Osteoblast (primary cell): ENCODE measurements around the gene PHF12. TPM values are rescaled to one million over a fixed set of nuclear protein-coding genes. Genes with fewer than 3 reads are reported as not detected.

Source experiments
- DNase-seq: peaks from one replicate; pipeline ENCODE4 v3.0.0; 2011; ENCODE audit warnings: low spot score, mixed read lengths; ENCODE audit not compliant: insufficient read length; ENCODE audit errors: missing footprints
- H2AFZ ChIP-seq: 2 replicates; pipeline ENCODE4 v1.6.0; 2011; ENCODE audit warnings: mild to moderate bottlenecking, low read length
- H3K27ac ChIP-seq: 2 replicates; pipeline ENCODE4 v1.5.1; 2011; ENCODE audit warnings: mild to moderate bottlenecking, low read depth, low read length, moderate library complexity
- H3K27me3 ChIP-seq: 2 replicates; pipeline ENCODE4 v1.6.0; 2012; ENCODE audit warnings: mild to moderate bottlenecking, control low read depth, inconsistent platforms, low read length, moderate library complexity; ENCODE audit not compliant: insufficient read depth
- H3K36me3 ChIP-seq: 2 replicates; pipeline ENCODE4 v1.5.1; 2011; ENCODE audit warnings: mild to moderate bottlenecking, low read length, control low read depth, moderate library complexity; ENCODE audit not compliant: insufficient read depth
- H3K4me1 ChIP-seq: 2 replicates; pipeline ENCODE4 v1.5.1; 2011; ENCODE audit warnings: mild to moderate bottlenecking, low read length, control low read depth, moderate library complexity; ENCODE audit not compliant: insufficient read depth
- H3K4me2 ChIP-seq: 2 replicates; pipeline ENCODE4 v1.6.0; 2011; ENCODE audit warnings: mild to moderate bottlenecking, low read length; ENCODE audit not compliant: insufficient read depth
- H3K4me3 ChIP-seq: fragments of 200-600 bp; sonication (generic); 3 replicates; pipeline ENCODE4 v1.5.1; 2012; ENCODE audit warnings: mild to moderate bottlenecking, low read length, inconsistent platforms; ENCODE audit not compliant: insufficient read depth
- H3K79me2 ChIP-seq: 2 replicates; pipeline ENCODE4 v1.6.0; 2012; ENCODE audit warnings: mild to moderate bottlenecking, low read length, control low read depth, inconsistent platforms; ENCODE audit not compliant: insufficient read depth
- H3K9me3 ChIP-seq: 2 replicates; pipeline ENCODE4 v1.5.1; 2011; ENCODE audit warnings: low read depth, low read length, control low read depth
- H4K20me1 ChIP-seq: 2 replicates; pipeline ENCODE4 v1.6.0; 2012; ENCODE audit warnings: mild to moderate bottlenecking, low read length, control low read depth; ENCODE audit not compliant: insufficient read depth
- total RNA-seq: library from RNA; depleted of rRNA; stranded (reverse); fragments of >200 nt; gene quantifications from 2 replicates; pipeline ENCODE4 v1.2.3, GENCODE V29; 2012
- TF ChIP-seq, protein P1 (sequence below): IDR thresholded peaks from 2 replicates; pipeline ENCODE4 v1.5.1; 2011; ENCODE audit warnings: mild to moderate bottlenecking, low read depth, low read length, moderate library complexity; ENCODE audit errors: extremely low read depth

Gene PHF12
- total RNA-seq, 1 donor, result 26.8 TPM

GRCh38 chr17:28950752-28951427 lies 428 bp downstream of the PHF12 start:
- H3K4me3 ChIP-seq, result peak overlapping the region; percentile 85
- peaks cover 5% of the 10 kb centered on the region for H4K20me1 ChIP-seq
- H3K27ac ChIP-seq, result peak overlapping the region; percentile 88
- peaks cover 48% of the 10 kb centered on the region for H3K79me2 ChIP-seq
- peak overlapping the region; percentile 94 for H3K4me2 ChIP-seq
- no peak for DNase-seq
- H3K4me1 ChIP-seq, result peaks cover 31% of the 10 kb centered on the region
- TF ChIP-seq, protein P1, sequence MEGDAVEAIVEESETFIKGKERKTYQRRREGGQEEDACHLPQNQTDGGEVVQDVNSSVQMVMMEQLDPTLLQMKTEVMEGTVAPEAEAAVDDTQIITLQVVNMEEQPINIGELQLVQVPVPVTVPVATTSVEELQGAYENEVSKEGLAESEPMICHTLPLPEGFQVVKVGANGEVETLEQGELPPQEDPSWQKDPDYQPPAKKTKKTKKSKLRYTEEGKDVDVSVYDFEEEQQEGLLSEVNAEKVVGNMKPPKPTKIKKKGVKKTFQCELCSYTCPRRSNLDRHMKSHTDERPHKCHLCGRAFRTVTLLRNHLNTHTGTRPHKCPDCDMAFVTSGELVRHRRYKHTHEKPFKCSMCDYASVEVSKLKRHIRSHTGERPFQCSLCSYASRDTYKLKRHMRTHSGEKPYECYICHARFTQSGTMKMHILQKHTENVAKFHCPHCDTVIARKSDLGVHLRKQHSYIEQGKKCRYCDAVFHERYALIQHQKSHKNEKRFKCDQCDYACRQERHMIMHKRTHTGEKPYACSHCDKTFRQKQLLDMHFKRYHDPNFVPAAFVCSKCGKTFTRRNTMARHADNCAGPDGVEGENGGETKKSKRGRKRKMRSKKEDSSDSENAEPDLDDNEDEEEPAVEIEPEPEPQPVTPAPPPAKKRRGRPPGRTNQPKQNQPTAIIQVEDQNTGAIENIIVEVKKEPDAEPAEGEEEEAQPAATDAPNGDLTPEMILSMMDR, result no peak
- peak overlapping the region; percentile 48 for H2AFZ ChIP-seq
- no peaks in the 10 kb centered on the region for H3K27me3 ChIP-seq
- H3K9me3 ChIP-seq, result no peaks in the 10 kb centered on the region
- no peaks in the 10 kb centered on the region for H3K36me3 ChIP-seq

DNA sequence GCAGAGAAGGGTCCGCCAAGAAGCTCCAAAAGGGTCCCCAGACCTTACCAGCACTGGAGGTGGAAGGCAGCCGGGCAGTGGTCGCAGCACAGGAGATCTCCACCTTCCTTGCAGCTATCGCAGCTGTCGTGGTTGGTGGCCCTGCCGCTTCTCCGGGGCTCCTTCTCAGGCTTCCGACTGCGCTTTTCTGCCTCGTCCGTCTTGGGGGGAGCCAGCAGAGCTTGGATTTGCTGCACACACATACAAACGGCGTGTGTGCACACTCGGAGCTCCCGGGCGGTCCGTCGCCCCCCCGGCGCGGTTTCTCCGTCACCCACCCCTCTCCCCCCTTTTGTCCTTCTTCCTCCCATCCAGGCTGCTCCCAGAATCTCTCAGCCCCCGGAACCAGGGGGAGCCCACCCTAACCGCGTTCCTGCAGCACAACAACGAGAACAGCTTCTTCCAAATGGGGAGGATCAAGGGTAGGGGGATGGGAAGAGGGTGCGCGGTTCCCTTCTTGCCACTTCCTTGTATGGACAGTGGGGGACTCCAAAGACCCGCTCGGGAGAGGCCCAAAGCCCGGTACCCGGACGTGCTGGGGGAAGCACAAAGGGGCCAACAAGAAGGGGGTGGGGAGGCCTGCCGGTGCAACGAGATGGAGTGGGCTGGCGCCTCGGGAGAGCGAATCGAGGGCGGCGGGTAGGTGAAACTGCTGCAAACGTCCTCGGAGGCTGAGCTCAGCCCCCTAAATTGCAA lies 1.1 kb downstream of the PHF12 start:
- Histone ChIP-seq H2AFZ (peak overlapping the region; percentile 48), H4K20me1 (peaks cover 7% of the 10 kb centered on the region), H3K4me2 (peak overlapping the region; percentile 94), H3K9me3 (no peaks in the 10 kb centered on the region), H3K4me3 (peak overlapping the region; percentile 85), H3K79me2 (peaks cover 55% of the 10 kb centered on the region), H3K4me1 (peaks cover 38% of the 10 kb centered on the region), H3K27ac (peak overlapping the region; percentile 88), H3K27me3 (no peaks in the 10 kb centered on the region), H3K36me3 (no peaks in the 10 kb centered on the region)
- TF ChIP-seq, protein P1, result no peak
- DNase-seq, result no peak

GRCh38 chr17:28949185-28950016 lies 1.9 kb downstream of the PHF12 start:
- Histone ChIP-seq H2AFZ (peak overlapping the region; percentile 76), H3K4me2 (peak overlapping the region; percentile 94), H3K4me3 (peak overlapping the region; percentile 85), H3K79me2 (peaks cover 63% of the 10 kb centered on the region), H3K9me3 (no peaks in the 10 kb centered on the region), H3K27me3 (no peaks in the 10 kb centered on the region), H3K36me3 (no peaks in the 10 kb centered on the region), H3K27ac (peak overlapping the region; percentile 88), H4K20me1 (peaks cover 13% of the 10 kb centered on the region), H3K4me1 (peaks cover 45% of the 10 kb centered on the region)
- TF ChIP-seq, protein P1, result no peak
- DNase-seq, result no peak
